NCI-H510A treated with DMSO at 0.1 percent for 48 hours (cell line): ENCODE measurements around the gene CCT6B.
"Not testable (repeated sequence)": the region's sequence is repeated elsewhere in the genome, so short reads cannot be mapped to it uniquely, and the experiment has no call there.

ENCODE experiments used
- DNase-seq: peaks from one replicate; lab custom pipeline; 2025; lab: John Stamatoyannopoulos, UW

The CCT6B gene

GRCh38 chr17:34961093-34961911, at the start of gene CCT6B, which contains the start of gene ZNF830:
Gene CCT6B (minus strand): TSS chr17:34961460. CDS start chr17:34961393, 67 bp downstream.
Gene ZNF830 (plus strand): TSS chr17:34961540. CDS start chr17:34961567, 27 bp downstream.
- DNase-seq = peak; percentile 62

GRCh38 chr17:35010093-35010492, 48.8 kb upstream of the CCT6B start:
- DNase-seq = no peak

- DNase-seq = no peak
Measured at GRCh38 chr17:35006961-35007360, 45.7 kb upstream of the CCT6B start.

- no peak for DNase-seq
Measured at GRCh38 chr17:35006345-35006744, 45.1 kb upstream of the CCT6B start.

GRCh38 chr17:35003778-35004177, 42.5 kb upstream of the CCT6B start:
- DNase-seq = no peak

GRCh38 chr17:35002876-35003551, 41.8 kb upstream of the CCT6B start:
- no peak for DNase-seq

GRCh38 chr17:35001549-35001948, 40.3 kb upstream of the CCT6B start:
- no peak for DNase-seq

GRCh38 chr17:35000965-35001364, 39.7 kb upstream of the CCT6B start:
- DNase-seq = not testable (repeated sequence)

- DNase-seq = no peak
Measured at GRCh38 chr17:34999456-34999855, 38.2 kb upstream of the CCT6B start.

- peak; percentile 50 for DNase-seq
Measured at GRCh38 chr17:34998205-34998604, 36.9 kb upstream of the CCT6B start.

GRCh38 chr17:34997355-34997862, 36.1 kb upstream of the CCT6B start:
- DNase-seq = no peak

GRCh38 chr17:34996422-34997285, 35.4 kb upstream of the CCT6B start:
- DNase-seq = no peak

GRCh38 chr17:34993031-34993430, 31.8 kb upstream of the CCT6B start:
- no peak for DNase-seq

- no peak for DNase-seq
Measured at GRCh38 chr17:34991606-34992005, 30.3 kb upstream of the CCT6B start.

- no peak for DNase-seq
Measured at GRCh38 chr17:34990921-34991365, 29.7 kb upstream of the CCT6B start.

GRCh38 chr17:34989473-34989872, 28.2 kb upstream of the CCT6B start:
- no peak for DNase-seq

GRCh38 chr17:34988644-34989043, 27.4 kb upstream of the CCT6B start:
- DNase-seq = no peak

- no peak for DNase-seq
Measured at GRCh38 chr17:34987232-34987631, 26.0 kb upstream of the CCT6B start.

- peak; percentile 45 for DNase-seq
Measured at GRCh38 chr17:34981538-34982241, 20.4 kb upstream of the CCT6B start.

GRCh38 chr17:34980681-34981537, 19.6 kb upstream of the CCT6B start:
- peak; percentile 57 for DNase-seq

GRCh38 chr17:34980353-34980680, 19.1 kb upstream of the CCT6B start, which contains the start of gene LIG3:
Gene LIG3 (plus strand): TSS chr17:34980512. CDS start chr17:34983006, 2,494 bp downstream.
- peak; percentile 84 for DNase-seq
